Stimulated activated naive CD8-positive, alpha-beta T cell treated with anti-CD3 and anti-CD28 coated beads, Interleukin-15, amount 100 ng/mL, for 72 hours (primary cell): ENCODE results near the gene ARHGEF19.
A peak's percentile ranks its signal among the peaks of the same experiment; 100 is the strongest.
"Not testable (repeated sequence)": the region's sequence is repeated elsewhere in the genome, so short reads cannot be mapped to it uniquely, and the experiment has no call there.

Source experiments
- ATAC-seq: fragments of 150-1000 bp; cut with Tn5 transposase; 2 replicates; pipeline ENCODE4 v1.10.0; 2021; ENCODE audit warnings: mild to moderate bottlenecking, moderate library complexity
- DNase-seq, 2 donors: peaks; one replicate each; pipeline ENCODE4 v3.0.0; 2021 to 2022
- H3K27ac Mint-ChIP-seq, 2 donors: one replicate each; pipeline ENCODE4 v1.8.0; 2022; ENCODE audit warnings: mild to moderate bottlenecking in 2 of 2, mixed read lengths in 2 of 2, moderate library complexity in 2 of 2
- H3K27me3 Mint-ChIP-seq: one replicate; pipeline ENCODE4 v1.8.0; 2022; ENCODE audit warnings: mixed read lengths
- H3K4me1 Mint-ChIP-seq: one replicate; pipeline ENCODE4 v1.8.0; 2022; ENCODE audit warnings: mild to moderate bottlenecking, mixed read lengths
- H3K4me3 Mint-ChIP-seq, 2 donors: one replicate each; pipeline ENCODE4 v1.8.0; 2022; ENCODE audit warnings: mild to moderate bottlenecking in 2 of 2, mixed read lengths in 2 of 2, moderate library complexity in 1 of 2
- H3K9me3 Mint-ChIP-seq, 2 donors: one replicate each; pipeline ENCODE4 v1.8.0; 2022; ENCODE audit warnings: mixed read lengths in 2 of 2

The ARHGEF19 gene

DNA sequence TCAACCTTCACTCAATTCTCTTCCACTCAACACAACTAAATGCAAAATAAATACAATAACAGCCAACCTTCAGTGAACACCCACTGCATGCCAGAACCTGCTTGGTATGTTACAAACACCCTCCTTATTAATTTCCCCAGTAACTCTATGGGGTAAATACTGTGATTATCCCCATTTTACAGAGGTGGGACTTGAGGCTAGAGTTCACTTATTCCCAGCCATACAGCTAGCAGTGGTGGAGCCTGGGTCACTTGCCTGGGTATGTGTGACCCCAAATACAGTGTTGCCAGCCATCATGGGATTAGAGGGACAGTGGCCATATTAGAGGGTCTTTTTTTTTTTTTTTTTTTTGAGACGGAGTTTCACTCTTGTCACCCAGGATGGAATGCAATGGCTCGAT is 22.9 kb upstream of the ARHGEF19 start:
- Mint-ChIP-seq H3K4me1 (peaks cover 22% of the 10 kb centered on the region), H3K9me3 (no peaks in the 10 kb centered on the region), H3K27me3 (no peaks in the 10 kb centered on the region), H3K27ac (no peak overlapping the region), H3K4me3 (no peak overlapping the region)
- no peak for DNase-seq
- no peak for ATAC-seq

DNA sequence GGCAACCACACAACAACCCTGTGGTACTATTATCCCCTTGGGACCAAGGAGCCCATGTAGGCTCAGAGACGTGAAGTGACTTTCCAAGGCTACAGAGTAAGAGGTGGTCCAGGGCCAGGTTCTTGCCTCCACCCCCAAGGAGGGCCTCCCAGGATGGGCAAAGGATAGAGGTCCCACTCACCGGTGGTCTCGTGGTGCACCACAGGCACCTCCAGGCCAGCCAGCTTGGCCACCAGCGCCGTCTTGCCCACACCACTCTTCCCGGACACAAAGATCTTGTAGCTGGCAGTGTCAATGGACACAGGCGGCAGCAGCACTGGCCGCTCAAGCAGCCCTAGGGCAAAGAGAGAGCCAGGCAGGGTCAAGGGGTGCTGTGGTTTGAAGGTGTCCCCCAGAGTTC is 21.0 kb upstream of the ARHGEF19 start:
- Mint-ChIP-seq H3K4me3 (no peak overlapping the region), H3K27ac (no peak overlapping the region), H3K27me3 (peaks cover 12% of the 10 kb centered on the region), H3K9me3 (no peaks in the 10 kb centered on the region), H3K4me1 (peaks cover 26% of the 10 kb centered on the region)
- DNase-seq: no peak
- no peak for ATAC-seq

DNA sequence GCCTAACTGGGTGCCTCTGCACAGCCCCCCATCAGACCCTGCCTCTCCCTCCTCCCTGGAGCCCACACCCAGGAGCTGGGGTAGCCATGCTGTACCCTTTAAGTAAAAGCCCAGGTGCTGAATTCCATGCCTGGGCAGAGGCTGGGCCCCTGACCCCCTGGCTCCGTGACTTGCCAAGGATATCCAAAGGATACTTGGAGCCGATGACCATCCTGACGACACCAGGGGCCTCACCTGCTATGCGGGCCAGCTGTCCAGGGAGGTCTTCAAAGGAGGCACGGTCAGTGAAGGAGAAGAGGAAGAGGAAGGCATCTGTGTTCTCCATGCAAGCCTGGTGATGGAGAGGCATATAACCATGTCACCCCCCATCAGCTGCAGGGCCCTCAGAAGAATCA is 19.9 kb upstream of the ARHGEF19 start:
- Mint-ChIP-seq H3K27me3 (peaks cover 23% of the 10 kb centered on the region), H3K4me3 (no peak overlapping the region), H3K9me3 (no peaks in the 10 kb centered on the region), H3K4me1 (peaks cover 31% of the 10 kb centered on the region), H3K27ac (no peak overlapping the region)
- DNase-seq (no peak), ATAC-seq (no peak)

DNA sequence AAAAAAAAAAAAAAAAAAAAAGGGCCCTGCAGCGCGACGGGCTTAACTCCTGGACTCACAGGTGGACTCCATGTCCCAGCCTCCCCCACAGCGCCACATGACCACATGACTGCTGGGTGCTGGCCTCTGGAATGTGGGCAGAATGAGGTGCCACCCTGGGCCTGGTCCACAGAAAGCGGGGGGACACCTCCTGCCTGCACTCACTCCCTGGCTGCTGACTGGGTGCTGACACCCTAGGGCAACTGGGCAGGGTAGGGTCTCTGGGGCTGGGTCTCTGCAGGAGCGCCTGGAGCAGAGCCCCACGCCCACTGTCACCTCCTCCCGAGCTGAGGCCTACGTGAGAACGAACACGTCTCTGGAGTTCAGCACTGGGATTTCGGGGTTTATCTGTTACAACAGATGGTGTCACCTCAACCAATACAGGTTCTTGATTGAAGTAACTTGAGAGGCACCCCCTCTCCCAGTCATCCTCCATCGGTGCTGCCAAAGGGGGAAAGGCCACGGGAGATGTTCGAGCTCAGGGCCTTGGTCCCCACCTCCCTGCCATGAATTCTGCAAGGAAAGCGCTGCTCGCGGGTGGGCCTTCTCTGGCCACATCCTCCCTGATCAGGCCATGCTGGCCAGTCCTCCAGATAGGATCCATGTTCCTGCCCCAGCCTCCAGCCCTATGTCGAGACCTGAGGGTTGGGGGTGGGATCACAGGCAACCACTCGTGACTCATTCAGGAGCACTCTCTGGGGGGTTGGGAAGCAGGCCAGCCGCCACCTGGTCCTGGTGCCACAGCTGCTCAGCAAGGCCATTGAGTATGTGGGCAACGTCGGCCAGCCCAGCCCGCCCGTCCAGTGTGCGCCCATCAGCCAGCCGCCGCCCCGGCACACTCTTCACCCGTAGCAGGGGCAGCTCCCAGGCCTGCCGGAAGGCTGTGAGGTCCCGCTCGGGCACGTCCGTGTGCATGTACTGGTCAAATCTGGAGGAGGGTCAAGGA is 19.2 kb upstream of the ARHGEF19 start:
- peaks cover 25% of the 10 kb centered on the region for H3K4me1 Mint-ChIP-seq
- peaks cover 30% of the 10 kb centered on the region for H3K27me3 Mint-ChIP-seq
- DNase-seq: no peak
- H3K9me3 Mint-ChIP-seq: no peaks in the 10 kb centered on the region
- ATAC-seq: no peak
- no peak overlapping the region for H3K4me3 Mint-ChIP-seq
- H3K27ac Mint-ChIP-seq: no peak overlapping the region

DNA sequence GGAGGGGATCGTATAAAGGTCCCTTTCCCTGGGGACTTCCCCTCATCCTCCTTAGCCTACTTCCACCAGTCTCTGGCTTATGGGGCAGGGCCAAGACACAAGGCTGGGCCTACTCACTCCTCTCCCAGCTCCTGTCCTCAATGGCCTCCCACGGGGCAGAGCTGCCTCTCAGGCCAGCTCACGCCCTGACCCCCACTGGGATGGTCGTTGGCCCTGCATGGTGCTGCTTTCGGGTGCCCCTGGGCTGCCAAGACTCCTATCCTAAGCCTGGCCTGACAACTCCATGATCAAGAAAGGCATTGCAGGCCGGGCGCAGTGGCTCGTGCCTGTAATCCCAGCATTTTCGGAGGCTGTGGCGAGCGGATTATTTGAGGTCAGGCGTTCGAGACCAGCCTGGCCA is 18.3 kb upstream of the ARHGEF19 start:
- H3K27ac Mint-ChIP-seq: no peak overlapping the region
- DNase-seq (no peak), ATAC-seq (no peak)
- no peak overlapping the region for H3K4me3 Mint-ChIP-seq
- H3K27me3 Mint-ChIP-seq: peaks cover 39% of the 10 kb centered on the region
- H3K9me3 Mint-ChIP-seq: no peaks in the 10 kb centered on the region
- H3K4me1 Mint-ChIP-seq: peaks cover 16% of the 10 kb centered on the region

DNA sequence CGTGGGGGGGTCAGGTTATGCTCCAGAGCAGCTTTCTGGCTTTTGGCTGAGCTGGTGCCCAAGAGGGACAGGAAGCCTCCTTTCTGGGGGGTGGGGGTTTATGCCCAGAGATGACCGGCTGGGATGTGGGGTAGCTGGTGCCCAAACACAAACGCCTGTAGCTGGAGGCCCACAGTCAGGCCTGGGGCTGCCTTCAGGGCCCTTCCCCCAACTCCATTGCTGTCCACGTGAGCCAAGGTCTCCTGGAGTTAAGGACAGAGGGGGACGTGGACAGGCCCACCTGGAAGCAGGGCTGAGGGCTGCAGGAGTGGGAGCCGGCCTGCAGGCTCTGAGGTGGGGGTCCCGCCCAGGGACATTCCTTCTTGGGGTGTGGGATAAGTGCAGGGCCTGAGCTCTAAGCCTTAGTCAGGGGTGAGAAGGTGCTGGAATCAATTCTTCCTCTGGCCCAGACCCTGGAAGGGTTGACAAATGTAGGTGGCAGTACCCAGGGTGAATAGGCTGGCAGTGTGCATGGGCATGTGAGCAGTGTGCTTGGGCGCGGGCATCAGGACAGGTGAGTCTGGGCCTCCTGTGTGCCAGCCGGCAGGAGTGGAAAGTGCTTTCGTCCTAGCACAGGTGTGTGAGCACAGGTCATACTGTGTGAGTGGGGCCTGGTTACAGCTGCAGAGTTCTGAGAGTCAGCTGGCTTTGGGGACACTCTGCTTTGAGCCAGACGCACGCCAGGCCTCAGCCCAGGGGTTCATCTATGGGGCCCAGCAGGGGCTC is 17.7 kb upstream of the ARHGEF19 start:
- no peak overlapping the region for H3K4me3 Mint-ChIP-seq
- peaks cover 16% of the 10 kb centered on the region for H3K4me1 Mint-ChIP-seq
- peaks cover 40% of the 10 kb centered on the region for H3K27me3 Mint-ChIP-seq
- ATAC-seq (peak; percentile 6), DNase-seq (no peak)
- H3K27ac Mint-ChIP-seq: peak overlapping the region in 1 of 2 donors; percentile 60
- H3K9me3 Mint-ChIP-seq: no peaks in the 10 kb centered on the region

DNA sequence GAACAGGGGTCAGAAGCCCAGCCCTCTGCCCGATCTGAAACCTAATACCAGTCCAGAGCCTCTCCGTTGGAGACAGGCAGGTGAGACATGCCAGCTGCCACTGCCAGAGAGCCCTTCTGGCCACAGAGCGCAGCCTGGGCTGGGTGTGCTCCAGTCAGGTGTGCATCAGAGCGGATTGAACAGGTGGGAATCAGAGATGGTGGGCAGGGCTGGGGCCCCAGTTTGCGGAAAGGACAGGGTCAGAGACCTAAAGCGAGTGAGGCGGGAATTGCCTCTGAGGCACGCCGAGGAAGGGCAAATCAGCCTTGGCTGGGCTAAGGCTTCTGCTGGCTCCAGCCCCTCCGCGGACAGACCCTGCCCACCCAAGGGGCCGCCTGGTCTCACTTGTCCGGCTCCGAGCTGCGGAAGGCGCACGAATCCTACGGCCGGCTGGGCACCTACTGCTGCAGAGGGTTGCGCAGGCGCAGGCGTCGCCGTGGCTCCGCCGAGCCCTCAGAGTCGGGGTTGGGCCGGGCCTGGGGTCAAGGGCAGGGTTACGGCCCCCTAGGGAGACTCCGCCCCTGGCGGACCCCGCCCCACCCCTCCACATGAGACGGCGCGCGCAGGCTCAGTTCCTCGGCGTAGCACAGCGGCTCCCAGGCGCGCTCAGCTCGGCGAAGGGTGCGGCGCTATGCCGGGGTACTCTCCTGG is 14.2 kb upstream of the ARHGEF19 start:
- DNase-seq (no peak), ATAC-seq (no peak)
- H3K9me3 Mint-ChIP-seq: no peaks in the 10 kb centered on the region
- H3K27ac Mint-ChIP-seq: no peak overlapping the region
- H3K27me3 Mint-ChIP-seq: peaks cover 53% of the 10 kb centered on the region
- H3K4me1 Mint-ChIP-seq: peaks cover 16% of the 10 kb centered on the region
- H3K4me3 Mint-ChIP-seq: no peak overlapping the region

DNA sequence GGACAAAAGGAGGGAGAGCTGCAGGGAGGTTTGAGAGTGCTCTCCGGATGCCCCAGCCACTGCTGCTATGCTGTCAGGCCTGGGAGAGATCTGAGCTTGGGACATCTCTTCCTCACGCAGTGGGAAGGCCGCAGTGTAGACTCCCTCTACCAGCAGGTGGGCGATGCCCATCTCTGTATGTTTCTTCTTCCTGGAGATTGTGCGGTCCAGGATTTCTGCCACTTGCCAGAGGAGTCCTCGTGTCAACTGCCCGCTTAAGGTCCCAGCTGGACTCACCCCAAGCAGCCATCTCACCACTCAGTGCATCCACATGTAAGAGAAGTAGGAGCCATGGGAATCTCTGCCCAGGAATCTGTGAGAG is 13.7 kb upstream of the ARHGEF19 start:
- H3K9me3 Mint-ChIP-seq: no peaks in the 10 kb centered on the region
- H3K27ac Mint-ChIP-seq: no peak overlapping the region
- peaks cover 16% of the 10 kb centered on the region for H3K4me1 Mint-ChIP-seq
- H3K27me3 Mint-ChIP-seq: peaks cover 53% of the 10 kb centered on the region
- H3K4me3 Mint-ChIP-seq: no peak overlapping the region
- ATAC-seq (no peak), DNase-seq (no peak)

DNA sequence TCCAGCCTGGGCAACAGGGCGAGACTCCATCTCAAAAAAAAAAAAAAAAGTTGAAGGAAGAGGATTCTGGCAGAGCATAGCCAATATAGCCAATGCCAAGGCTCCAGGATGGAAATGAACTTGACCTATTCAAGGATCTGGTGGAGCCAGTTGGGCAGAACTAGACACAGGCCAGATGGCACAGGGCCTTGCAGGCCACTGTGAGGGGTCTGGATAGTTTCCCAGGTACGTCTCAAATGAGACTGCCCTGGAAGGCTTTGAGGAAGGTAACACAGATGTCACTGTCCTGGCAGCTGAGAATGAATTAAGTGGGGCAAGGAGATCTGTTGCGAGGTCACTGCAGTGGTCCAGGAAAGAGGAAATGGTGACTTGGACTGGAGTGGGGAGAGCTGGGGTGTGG is 12.0 kb upstream of the ARHGEF19 start:
- Mint-ChIP-seq H3K9me3 (no peaks in the 10 kb centered on the region), H3K4me3 (no peak overlapping the region), H3K27ac (peak overlapping the region in 1 of 2 donors; percentile 24), H3K4me1 (peaks cover 24% of the 10 kb centered on the region), H3K27me3 (peaks cover 51% of the 10 kb centered on the region)
- no peak for ATAC-seq
- no peak for DNase-seq

DNA sequence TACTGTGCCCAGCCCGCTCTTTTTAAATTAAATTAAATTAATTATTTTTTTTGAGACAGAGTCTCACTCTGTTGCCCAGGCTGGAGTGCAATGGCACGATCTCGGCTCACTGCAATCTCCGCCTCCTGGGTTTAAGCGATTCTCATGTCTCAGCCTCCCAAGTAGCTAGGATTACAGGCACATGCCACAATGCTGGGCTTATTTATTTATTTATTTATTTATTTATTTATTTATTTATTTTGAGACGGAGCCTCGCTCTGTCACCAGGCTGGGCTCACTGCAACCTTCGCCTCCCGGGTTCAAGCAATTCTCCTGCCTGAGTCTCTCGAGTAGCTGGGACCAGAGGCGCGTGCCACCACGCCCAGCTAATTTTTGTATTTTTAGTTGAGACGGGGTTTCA is 10.3 kb upstream of the ARHGEF19 start:
- not testable (repeated sequence) for ATAC-seq, H3K27ac Mint-ChIP-seq, H3K9me3 Mint-ChIP-seq, DNase-seq, H3K4me3 Mint-ChIP-seq
- Mint-ChIP-seq H3K27me3 (peaks cover 34% of the 10 kb centered on the region), H3K4me1 (peaks cover 25% of the 10 kb centered on the region)

DNA sequence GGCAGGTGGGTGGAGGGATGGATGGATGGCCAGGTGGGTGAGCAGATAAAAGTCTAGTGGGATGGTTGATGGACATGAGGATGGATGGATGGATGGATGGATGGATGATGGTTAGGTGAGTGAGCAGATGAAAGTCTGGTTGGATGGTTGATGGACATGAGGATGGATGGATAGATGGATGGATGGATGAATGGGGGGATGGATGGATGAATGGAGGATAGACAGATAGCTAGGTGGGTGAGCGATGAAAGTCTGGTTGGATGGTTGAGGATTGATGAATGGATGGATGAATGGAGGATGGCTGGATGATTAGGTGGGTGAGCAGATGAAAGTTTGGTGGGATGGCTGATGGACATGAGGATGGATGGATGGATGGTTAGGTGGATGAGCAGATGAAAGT is 9.0 kb upstream of the ARHGEF19 start:
- ATAC-seq: no peak
- H3K4me3 Mint-ChIP-seq: no peak overlapping the region
- H3K27ac Mint-ChIP-seq: no peak overlapping the region

DNA sequence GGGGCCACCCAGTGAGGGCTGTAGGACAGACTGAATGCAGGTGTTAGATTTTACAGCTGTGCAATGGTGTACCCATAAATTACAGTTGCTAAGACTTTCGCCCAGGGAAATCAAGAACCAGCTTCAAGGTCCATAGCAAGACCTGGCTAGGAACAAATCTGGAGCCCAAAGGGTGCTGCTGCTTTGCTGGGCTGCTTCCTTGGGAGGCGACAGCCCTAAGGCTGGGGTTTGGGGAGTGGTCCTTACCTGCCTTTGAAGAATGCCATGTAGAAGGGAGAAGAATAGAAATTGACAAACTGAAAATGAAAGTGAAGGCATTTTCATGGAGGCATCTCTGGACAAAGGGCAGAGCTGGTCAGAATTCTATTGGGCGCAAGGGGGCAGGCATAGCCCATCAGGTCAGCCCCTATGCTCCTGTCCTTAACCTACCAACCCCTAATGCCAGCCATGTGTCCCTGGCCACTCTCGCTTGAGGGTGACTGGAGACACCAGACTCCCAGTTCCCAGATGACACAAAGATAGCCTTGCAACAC is 7.6 kb upstream of the ARHGEF19 start:
- no peaks in the 10 kb centered on the region for H3K9me3 Mint-ChIP-seq
- peaks cover 20% of the 10 kb centered on the region for H3K27me3 Mint-ChIP-seq
- DNase-seq: no peak
- peak overlapping the region in 1 of 2 donors; percentile 14 for H3K4me3 Mint-ChIP-seq
- H3K27ac Mint-ChIP-seq: no peak overlapping the region
- H3K4me1 Mint-ChIP-seq: peaks cover 34% of the 10 kb centered on the region
- ATAC-seq: no peak

More for the DNA sequence above, 9.0 kb upstream of the ARHGEF19 start:
- peaks cover 25% of the 10 kb centered on the region for H3K4me1 Mint-ChIP-seq
- DNase-seq: no peak
- H3K27me3 Mint-ChIP-seq: peaks cover 22% of the 10 kb centered on the region
- no peaks in the 10 kb centered on the region for H3K9me3 Mint-ChIP-seq

DNA sequence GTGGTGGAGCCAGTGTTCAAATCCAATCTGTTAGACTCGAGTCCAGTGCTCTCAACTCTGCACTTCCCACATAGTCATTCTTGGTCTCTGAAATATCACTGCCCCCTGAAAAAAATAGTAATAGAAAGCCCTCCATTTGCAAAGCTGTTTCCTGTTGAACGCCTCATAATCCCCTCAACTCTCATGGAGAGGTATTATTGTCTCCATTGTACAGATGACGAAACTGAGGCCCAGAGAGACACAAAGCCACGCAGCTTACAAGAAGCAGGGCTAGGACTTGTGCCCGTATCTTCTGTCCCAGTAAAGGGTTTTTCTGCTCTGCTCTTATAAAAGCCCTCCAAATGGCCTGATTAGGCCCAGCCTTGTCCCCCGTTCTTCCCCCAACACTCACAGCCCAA is 6.2 kb upstream of the ARHGEF19 start:
- ATAC-seq (no peak), DNase-seq (no peak)
- H3K4me3 Mint-ChIP-seq: no peak overlapping the region
- peaks cover 34% of the 10 kb centered on the region for H3K4me1 Mint-ChIP-seq
- H3K9me3 Mint-ChIP-seq: no peaks in the 10 kb centered on the region
- H3K27ac Mint-ChIP-seq: no peak overlapping the region
- H3K27me3 Mint-ChIP-seq: peaks cover 8% of the 10 kb centered on the region

DNA sequence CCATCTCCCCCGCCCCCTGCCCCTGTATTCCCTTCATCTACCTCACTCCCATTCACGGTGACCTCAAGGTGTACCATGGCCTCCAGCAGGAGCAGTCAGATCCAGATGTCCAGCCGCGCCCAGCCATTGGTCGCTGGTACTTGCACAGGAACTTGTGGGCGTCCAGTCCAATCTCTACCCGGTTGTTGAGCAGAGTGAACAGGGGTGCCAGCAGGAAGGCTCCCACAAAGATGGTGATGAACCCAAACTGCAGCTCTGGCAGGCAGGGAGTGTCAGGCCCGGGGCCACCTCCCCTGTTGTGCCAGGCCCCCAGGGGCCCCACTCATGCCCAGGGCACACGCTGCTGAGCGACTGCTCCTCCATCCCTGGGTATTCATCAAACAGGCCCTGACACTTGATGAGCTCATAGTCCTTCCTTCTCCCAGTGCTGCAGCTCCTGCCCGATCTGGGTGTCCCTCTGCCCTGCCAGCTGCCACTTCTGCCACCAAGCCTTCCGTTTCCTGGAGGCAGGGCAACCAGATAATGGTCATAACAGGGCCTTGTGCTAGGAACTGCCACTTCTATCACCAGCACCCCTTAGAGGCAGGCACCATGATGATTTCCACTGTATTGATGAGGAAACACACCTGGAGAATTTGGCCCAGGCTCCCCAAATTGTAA is 5.7 kb upstream of the ARHGEF19 start:
- peak overlapping the region in 1 of 2 donors; percentile 52 for H3K4me3 Mint-ChIP-seq
- ATAC-seq: no peak
- H3K27me3 Mint-ChIP-seq: peaks cover 8% of the 10 kb centered on the region
- H3K27ac Mint-ChIP-seq: no peak overlapping the region
- no peaks in the 10 kb centered on the region for H3K9me3 Mint-ChIP-seq
- peaks cover 34% of the 10 kb centered on the region for H3K4me1 Mint-ChIP-seq
- DNase-seq: no peak
